Mesenchymal stem cell (in vitro differentiated cells and primary cell): Measurements from ENCODE around the gene BCAS1.

Source experiments
- DNase-seq: peaks from one replicate; pipeline ENCODE4 v3.0.0-alpha.2; 2013
- H2AFZ ChIP-seq: one replicate; pipeline ENCODE4 v1.6.1; 2013; ENCODE audit warnings: low read depth, mild to moderate bottlenecking, control low read depth, inconsistent platforms, low read length, moderate library complexity
- H2AK5ac ChIP-seq: 2 replicates; pipeline ENCODE4 v1.6.1; 2013; ENCODE audit warnings: low read length, moderate library complexity, mild to moderate bottlenecking, inconsistent platforms; ENCODE audit not compliant: severe bottlenecking
- H2BK120ac ChIP-seq: one replicate; pipeline ENCODE4 v1.6.1; 2013; ENCODE audit warnings: low read depth, mild to moderate bottlenecking, inconsistent platforms, low read length, moderate library complexity
- H2BK12ac ChIP-seq, 2 experiments: one replicate each; pipeline ENCODE4 v1.6.1; 2013; ENCODE audit warnings: inconsistent platforms in 2 of 2, low read length in 2 of 2, mild to moderate bottlenecking in 2 of 2, moderate library complexity in 2 of 2, control low read depth in 1 of 2
- H2BK15ac ChIP-seq: one replicate; pipeline ENCODE4 v1.6.1; 2013; ENCODE audit warnings: mild to moderate bottlenecking, low read depth, inconsistent platforms; ENCODE audit not compliant: poor library complexity, severe bottlenecking
- H2BK5ac ChIP-seq: 2 replicates; pipeline ENCODE4 v1.6.1; 2013; ENCODE audit warnings: low read depth, mild to moderate bottlenecking, low read length, control low read depth, inconsistent platforms; ENCODE audit not compliant: poor library complexity, severe bottlenecking
- H3K14ac ChIP-seq, 2 experiments: one replicate each; pipeline ENCODE4 v1.6.1; 2013; ENCODE audit warnings: inconsistent platforms in 2 of 2, low read length in 2 of 2, control low read depth in 1 of 2, mild to moderate bottlenecking in 1 of 2, moderate library complexity in 1 of 2
- H3K18ac ChIP-seq, 2 experiments: one replicate each; pipeline ENCODE4 v1.6.1; 2013; ENCODE audit warnings: inconsistent platforms in 2 of 2, low read length in 2 of 2, control low read depth in 1 of 2, low read depth in 1 of 2, mild to moderate bottlenecking in 1 of 2
- H3K23ac ChIP-seq, 2 experiments: one replicate each; pipeline ENCODE4 v1.6.1; 2013; ENCODE audit warnings: inconsistent platforms in 2 of 2, low read length in 2 of 2, mild to moderate bottlenecking in 2 of 2, moderate library complexity in 2 of 2, control low read depth in 1 of 2
- H3K27ac ChIP-seq: 2 replicates; pipeline ENCODE4 v1.5.1; 2013; ENCODE audit warnings: mild to moderate bottlenecking, moderate library complexity, low read length, control low read depth, inconsistent platforms; ENCODE audit not compliant: poor library complexity, severe bottlenecking
- H3K27me3 ChIP-seq, 2 experiments: 2 replicates each; pipeline versions ENCODE4 v1.6.1 to v1.7.0; 2013; ENCODE audit warnings: low read length in 2 of 2, mild to moderate bottlenecking in 2 of 2, moderate library complexity in 2 of 2, control low read depth in 1 of 2, inconsistent platforms in 1 of 2; ENCODE audit not compliant: control insufficient read depth in 1 of 2, insufficient read depth in 1 of 2
- H3K36me3 ChIP-seq, 2 experiments: 2 replicates each; pipeline versions ENCODE4 v1.6.1 to v1.7.0; 2013; ENCODE audit warnings: low read length in 2 of 2, control low read depth in 1 of 2, inconsistent platforms in 1 of 2, low read depth in 1 of 2, mild to moderate bottlenecking in 1 of 2; ENCODE audit not compliant: insufficient read depth in 2 of 2, control insufficient read depth in 1 of 2
- H3K4ac ChIP-seq, 2 experiments: one replicate each; pipeline ENCODE4 v1.6.1; 2013; ENCODE audit warnings: inconsistent platforms in 2 of 2, low read length in 2 of 2, mild to moderate bottlenecking in 2 of 2, moderate library complexity in 2 of 2, control low read depth in 1 of 2, low read depth in 1 of 2
- H3K4me1 ChIP-seq: 2 replicates; pipeline ENCODE4 v1.6.1; 2013; ENCODE audit warnings: low read depth, low read length, control low read depth; ENCODE audit not compliant: control insufficient read depth, insufficient read depth
- H3K4me2 ChIP-seq: 2 replicates; pipeline ENCODE4 v1.6.1; 2013; ENCODE audit warnings: low read length, mild to moderate bottlenecking, inconsistent platforms; ENCODE audit not compliant: poor library complexity, severe bottlenecking
- H3K4me3 ChIP-seq, 2 experiments: 2 replicates each; pipeline versions ENCODE4 v1.5.1 to v1.7.0; 2013; ENCODE audit warnings: low read length in 2 of 2, mild to moderate bottlenecking in 2 of 2, control low read depth in 1 of 2, low read depth in 1 of 2; ENCODE audit not compliant: insufficient read depth in 1 of 2
- H3K79me1 ChIP-seq: replicated peaks from 2 replicates; pipeline ENCODE4 v1.6.1; 2013; ENCODE audit warnings: mild to moderate bottlenecking, control low read depth, low read length, inconsistent platforms; ENCODE audit not compliant: poor library complexity, severe bottlenecking
- H3K9ac ChIP-seq: 2 replicates; pipeline ENCODE4 v1.7.0; 2013; ENCODE audit warnings: mild to moderate bottlenecking, low read length, moderate library complexity
- H3K9me3 ChIP-seq: 2 replicates; pipeline ENCODE4 v1.7.0; 2013; ENCODE audit warnings: mild to moderate bottlenecking, low read length; ENCODE audit not compliant: control insufficient read depth
- H4K8ac ChIP-seq: one replicate; pipeline ENCODE4 v1.6.1; 2013; ENCODE audit warnings: inconsistent platforms, mild to moderate bottlenecking, low read length, moderate library complexity
- H4K91ac ChIP-seq: one replicate; pipeline ENCODE4 v1.6.1; 2013; ENCODE audit warnings: mild to moderate bottlenecking, low read length, inconsistent platforms
- WGBS: methylation state at CpG from one replicate; pipeline ENCODE4 v1.1.7; 2013; ENCODE audit warnings: mixed read lengths; 5-methylcytosine and 5-hydroxymethylcytosine counted together

The BCAS1 gene

GRCh38 chr20:54092021-54092420 lies 21.6 kb upstream of the BCAS1 start:
- Histone ChIP-seq H3K23ac (no peak overlapping the region), H2BK12ac (no peak overlapping the region), H3K9me3 (no peaks in the 10 kb centered on the region), H3K9ac (no peak overlapping the region), H3K4me2 (no peak overlapping the region), H2AK5ac (no peak overlapping the region), H3K4me1 (no peaks in the 10 kb centered on the region), H3K14ac (no peak overlapping the region), H3K79me1 (no peaks in the 10 kb centered on the region), H3K4ac (no peak overlapping the region), H3K27me3 (peaks cover 0 to 15% of the 10 kb centered on the region in 2 experiments), H3K36me3 (no peaks in the 10 kb centered on the region), H3K18ac (no peak overlapping the region), H4K8ac (no peak overlapping the region), H4K91ac (no peak overlapping the region), H2AFZ (no peak overlapping the region), H2BK15ac (no peak overlapping the region), H2BK5ac (no peak overlapping the region), H2BK120ac (no peak overlapping the region), H3K4me3 (no peak overlapping the region), H3K27ac (no peak overlapping the region)
- no peak for DNase-seq
- 49% methylated on average over 2 of the region's 2 CpGs for WGBS

- H3K23ac ChIP-seq = no peak overlapping the region
- H3K9me3 ChIP-seq = no peaks in the 10 kb centered on the region
- no peak overlapping the region for H2AFZ ChIP-seq
- no peak overlapping the region for H2BK120ac ChIP-seq
- no peak overlapping the region for H3K14ac ChIP-seq
- H3K9ac ChIP-seq = no peak overlapping the region
- no peak overlapping the region for H2BK15ac ChIP-seq
- H3K27me3 ChIP-seq = peaks cover 0 to 15% of the 10 kb centered on the region in 2 experiments
- DNase-seq = no peak
- H3K27ac ChIP-seq = no peak overlapping the region
- no peak overlapping the region for H4K91ac ChIP-seq
- H3K4me2 ChIP-seq = no peak overlapping the region
- no peak overlapping the region for H3K18ac ChIP-seq
- H4K8ac ChIP-seq = no peak overlapping the region
- no peak overlapping the region for H3K4ac ChIP-seq
- no peak overlapping the region for H2AK5ac ChIP-seq
- no peaks in the 10 kb centered on the region for H3K36me3 ChIP-seq
- H3K79me1 ChIP-seq = no peaks in the 10 kb centered on the region
- H2BK12ac ChIP-seq = no peak overlapping the region
- no peaks in the 10 kb centered on the region for H3K4me1 ChIP-seq
- no peak overlapping the region for H3K4me3 ChIP-seq
- WGBS = 82% methylated on average over 2 of the region's 6 CpGs
- no peak overlapping the region for H2BK5ac ChIP-seq
Observed at GRCh38 chr20:54091120-54091480, 20.7 kb upstream of the BCAS1 start.

- H2AFZ ChIP-seq = no peak overlapping the region
- H3K4ac ChIP-seq = no peak overlapping the region
- DNase-seq = no peak
- no peak overlapping the region for H4K91ac ChIP-seq
- H3K9ac ChIP-seq = no peak overlapping the region
- H3K4me1 ChIP-seq = no peaks in the 10 kb centered on the region
- no peak overlapping the region for H2BK12ac ChIP-seq
- no peaks in the 10 kb centered on the region for H3K36me3 ChIP-seq
- H2AK5ac ChIP-seq = no peak overlapping the region
- peaks cover 0 to 15% of the 10 kb centered on the region in 2 experiments for H3K27me3 ChIP-seq
- H3K27ac ChIP-seq = no peak overlapping the region
- H4K8ac ChIP-seq = no peak overlapping the region
- H2BK120ac ChIP-seq = no peak overlapping the region
- H3K18ac ChIP-seq = no peak overlapping the region
- H3K79me1 ChIP-seq = no peaks in the 10 kb centered on the region
- H3K9me3 ChIP-seq = no peaks in the 10 kb centered on the region
- no peak overlapping the region for H2BK5ac ChIP-seq
- no peak overlapping the region for H3K23ac ChIP-seq
- no peak overlapping the region for H3K14ac ChIP-seq
- H3K4me2 ChIP-seq = no peak overlapping the region
- WGBS = 74% methylated on average over 6 of the region's 6 CpGs
- H2BK15ac ChIP-seq = no peak overlapping the region
- H3K4me3 ChIP-seq = no peak overlapping the region
Observed at GRCh38 chr20:54090230-54091119, 20.1 kb upstream of the BCAS1 start.

DNA sequence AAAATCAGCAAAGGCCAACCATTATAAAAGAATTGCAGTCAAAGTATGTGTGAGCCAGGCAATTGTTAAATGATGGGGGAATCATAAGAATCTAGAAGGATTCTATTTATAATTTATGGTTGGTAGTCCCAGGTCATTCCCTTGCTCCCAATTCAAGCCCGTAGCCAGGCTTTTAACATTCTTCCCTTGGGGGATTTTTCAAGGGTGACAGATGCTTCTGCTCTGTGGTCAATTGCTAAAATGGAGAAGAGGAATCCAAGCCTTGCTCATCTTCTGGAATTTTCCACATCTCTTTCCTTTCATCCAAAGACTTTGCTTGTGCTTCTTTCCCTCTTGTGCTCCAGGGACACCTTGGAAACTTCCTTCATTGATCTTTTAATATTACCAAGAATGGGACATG lies 18.0 kb upstream of the BCAS1 start:
- Histone ChIP-seq H3K14ac (no peak overlapping the region), H2AFZ (no peak overlapping the region), H2AK5ac (no peak overlapping the region), H2BK120ac (no peak overlapping the region), H3K9ac (no peak overlapping the region), H3K23ac (no peak overlapping the region), H2BK5ac (no peak overlapping the region), H3K4me1 (no peaks in the 10 kb centered on the region), H3K18ac (no peak overlapping the region), H3K36me3 (no peaks in the 10 kb centered on the region), H3K9me3 (no peaks in the 10 kb centered on the region), H4K8ac (no peak overlapping the region), H2BK12ac (no peak overlapping the region), H3K4me3 (no peak overlapping the region), H3K79me1 (no peaks in the 10 kb centered on the region), H3K4me2 (no peak overlapping the region), H3K4ac (no peak overlapping the region), H4K91ac (no peak overlapping the region), H2BK15ac (no peak overlapping the region), H3K27ac (no peak overlapping the region), H3K27me3 (peaks cover 0 to 15% of the 10 kb centered on the region in 2 experiments)
- WGBS = no CpG with 5 or more reads among the region's 1 CpG
- no peak for DNase-seq
